Progenitor cell of endocrine pancreas (in vitro differentiated cells): Measurements from ENCODE around the gene TMEM248. TPM values are rescaled to one million over a fixed set of nuclear protein-coding genes. Genes with fewer than 3 reads are reported as not detected.
"Not testable (repeated sequence)": the region's sequence is repeated elsewhere in the genome, so short reads cannot be mapped to it uniquely, and the experiment has no call there.

ENCODE experiments used
- DNase-seq: peaks from one replicate; pipeline ENCODE4 v3.0.0; 2021; ENCODE audit warnings: low spot score; ENCODE audit not compliant: unreplicated experiment
- H3K27ac Mint-ChIP-seq: 2 replicates; pipeline ENCODE4 v1.8.0; 2021; ENCODE audit warnings: mild to moderate bottlenecking, moderate library complexity, mixed read lengths
- H3K27me3 Mint-ChIP-seq: 2 replicates; pipeline ENCODE4 v1.8.0; 2021; ENCODE audit warnings: mixed read lengths
- H3K36me3 Mint-ChIP-seq: 2 replicates; pipeline ENCODE4 v1.8.0; 2022; ENCODE audit warnings: mixed read lengths; ENCODE audit not compliant: insufficient read depth
- H3K4me1 Mint-ChIP-seq: 2 replicates; pipeline ENCODE4 v1.8.0; 2021; ENCODE audit warnings: low read depth, mixed read lengths
- H3K4me3 Mint-ChIP-seq: 2 replicates; pipeline ENCODE4 v1.8.0; 2021; ENCODE audit warnings: low read depth, mild to moderate bottlenecking, moderate library complexity, mixed read lengths
- H3K9me3 Mint-ChIP-seq: 2 replicates; pipeline ENCODE4 v1.8.0; 2021; ENCODE audit warnings: low read depth, mixed read lengths
- CTCF ChIP-seq: fragments of 200-600 bp; sonication (generic); IDR thresholded peaks from one replicate; pipeline ENCODE4 v1.5.0; 2021; ENCODE audit warnings: antibody characterized with exemption, mild to moderate bottlenecking; ENCODE audit not compliant: unreplicated experiment
- total RNA-seq: library from RNA; stranded (reverse); gene quantifications from 2 replicates; pipeline ENCODE4 v1.2.1, GENCODE V29; 2021

The TMEM248 gene
- total RNA-seq, 1 donor from 2014 or later = 77.2 TPM

GRCh38 chr7:66912195-66912594, 8.8 kb upstream of the TMEM248 start:
- TF ChIP-seq CTCF = no peak
- H3K27me3 Mint-ChIP-seq = no peaks in the 10 kb centered on the region
- no peak for DNase-seq
- no peak overlapping the region for H3K4me3 Mint-ChIP-seq
- no peak overlapping the region for H3K27ac Mint-ChIP-seq
- H3K4me1 Mint-ChIP-seq = no peaks in the 10 kb centered on the region
- no peaks in the 10 kb centered on the region for H3K36me3 Mint-ChIP-seq
- H3K9me3 Mint-ChIP-seq = no peaks in the 10 kb centered on the region

GRCh38 chr7:66913118-66914037, 7.6 kb upstream of the TMEM248 start:
- H3K4me1 Mint-ChIP-seq = no peaks in the 10 kb centered on the region
- no peaks in the 10 kb centered on the region for H3K27me3 Mint-ChIP-seq
- no peak for TF ChIP-seq CTCF
- DNase-seq = no peak
- H3K27ac Mint-ChIP-seq = peak overlapping the region; percentile 78
- H3K4me3 Mint-ChIP-seq = no peak overlapping the region
- no peaks in the 10 kb centered on the region for H3K9me3 Mint-ChIP-seq
- H3K36me3 Mint-ChIP-seq = no peaks in the 10 kb centered on the region

DNA sequence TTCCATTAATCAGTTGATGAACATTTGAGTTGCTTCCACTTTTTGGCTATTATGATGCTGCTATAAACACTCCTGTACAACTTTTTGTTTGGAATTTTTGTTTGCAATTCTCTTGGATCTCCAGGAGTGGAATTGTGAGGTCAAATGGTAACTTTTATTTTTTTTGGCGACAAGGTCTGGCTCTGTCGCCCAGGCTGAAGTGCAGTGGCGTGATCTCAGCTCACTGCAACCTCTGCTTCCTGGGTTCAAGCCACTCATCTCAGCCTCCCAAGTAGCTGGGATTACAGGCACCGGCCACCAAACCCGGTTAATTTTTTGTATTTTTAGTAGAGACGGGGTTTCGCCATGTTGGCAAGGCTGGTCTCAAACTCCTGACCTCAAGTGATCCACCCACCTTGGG, 3.1 kb upstream of the TMEM248 start:
- DNase-seq, H3K36me3 Mint-ChIP-seq, H3K27ac Mint-ChIP-seq, H3K27me3 Mint-ChIP-seq, H3K9me3 Mint-ChIP-seq, H3K4me3 Mint-ChIP-seq: not testable (repeated sequence)
- H3K4me1 Mint-ChIP-seq = peaks cover 13% of the 10 kb centered on the region

- H3K27ac Mint-ChIP-seq = no peak overlapping the region
- H3K4me1 Mint-ChIP-seq = peaks cover 13% of the 10 kb centered on the region
- H3K4me3 Mint-ChIP-seq = peak overlapping the region; percentile 37
- H3K36me3 Mint-ChIP-seq = no peaks in the 10 kb centered on the region
- no peaks in the 10 kb centered on the region for H3K27me3 Mint-ChIP-seq
- TF ChIP-seq CTCF = no peak
- no peak for DNase-seq
- H3K9me3 Mint-ChIP-seq = no peaks in the 10 kb centered on the region
Observed at GRCh38 chr7:66919304-66919703, 1.7 kb upstream of the TMEM248 start.

- Mint-ChIP-seq H3K36me3 (no peaks in the 10 kb centered on the region), H3K27ac (no peak overlapping the region), H3K4me3 (peak overlapping the region; percentile 37), H3K4me1 (peaks cover 13% of the 10 kb centered on the region), H3K27me3 (no peaks in the 10 kb centered on the region), H3K9me3 (no peaks in the 10 kb centered on the region)
- no peak for TF ChIP-seq CTCF
- DNase-seq = no peak
Observed at GRCh38 chr7:66919704-66920103, 1.3 kb upstream of the TMEM248 start.

GRCh38 chr7:66920256-66920655, 769 bp upstream of the TMEM248 start:
- Mint-ChIP-seq H3K36me3 (peaks cover under 1% of the 10 kb centered on the region), H3K27ac (no peak overlapping the region), H3K27me3 (no peaks in the 10 kb centered on the region), H3K4me1 (peaks cover 13% of the 10 kb centered on the region), H3K9me3 (no peaks in the 10 kb centered on the region), H3K4me3 (peak overlapping the region; percentile 32)
- no peak for TF ChIP-seq CTCF
- DNase-seq = no peak
